Activated T-cell treated with anti-CD3 and anti-CD28 coated beads, Interleukin-2, amount 50 U/mL, for 1 hour (primary cell): ENCODE results near the gene SMCO2.
A peak's percentile ranks its signal among the peaks of the same experiment; 100 is the strongest.

Experiments used
- DNase-seq: peaks from one replicate; pipeline ENCODE4 v3.0.0-alpha.2; 2020

The SMCO2 gene

DNA sequence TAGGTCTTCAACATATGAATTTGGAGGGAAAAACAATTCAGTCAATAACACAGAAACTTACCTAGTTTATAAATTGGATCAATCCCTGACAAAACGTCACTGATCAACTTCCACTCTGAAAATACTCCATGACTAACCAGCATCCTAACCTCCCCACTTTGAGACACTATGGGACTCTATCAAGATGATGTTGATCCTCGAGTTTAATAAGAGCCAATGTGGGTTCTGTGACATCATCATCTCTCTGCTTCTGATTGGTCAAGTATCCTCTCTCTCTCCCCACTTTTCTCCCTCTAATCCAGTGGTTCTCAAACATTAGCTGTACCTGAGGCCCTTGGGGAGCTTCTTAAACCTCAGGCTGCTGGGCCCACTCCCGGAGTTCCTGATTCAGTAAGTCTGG, at the start of gene SMCO2:
Gene SMCO2 (plus strand): TSS at position 301 of the 400 bp plus-strand sequence. CDS start 23,896 bp downstream, outside the sequence.
- no peak for DNase-seq

DNA sequence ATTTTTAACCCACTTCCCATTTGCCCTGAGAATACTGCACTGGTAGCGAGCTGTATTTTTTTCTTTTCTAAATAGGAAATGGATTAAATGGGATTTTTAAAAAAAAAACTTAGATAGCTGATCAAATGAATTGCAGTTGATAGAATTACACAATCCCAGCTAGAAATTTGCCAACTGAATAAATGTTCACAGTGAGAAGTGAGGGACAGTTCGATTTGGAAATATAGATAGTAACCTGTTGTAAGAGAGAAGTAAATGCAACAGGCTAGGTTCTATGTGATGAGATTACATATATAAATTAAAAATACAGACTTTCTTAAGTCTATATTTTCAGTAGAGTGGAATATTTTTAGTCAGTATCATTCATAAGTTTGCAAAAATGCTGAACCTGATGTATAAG, 48.1 kb upstream of the SMCO2 start:
- no peak for DNase-seq

DNA sequence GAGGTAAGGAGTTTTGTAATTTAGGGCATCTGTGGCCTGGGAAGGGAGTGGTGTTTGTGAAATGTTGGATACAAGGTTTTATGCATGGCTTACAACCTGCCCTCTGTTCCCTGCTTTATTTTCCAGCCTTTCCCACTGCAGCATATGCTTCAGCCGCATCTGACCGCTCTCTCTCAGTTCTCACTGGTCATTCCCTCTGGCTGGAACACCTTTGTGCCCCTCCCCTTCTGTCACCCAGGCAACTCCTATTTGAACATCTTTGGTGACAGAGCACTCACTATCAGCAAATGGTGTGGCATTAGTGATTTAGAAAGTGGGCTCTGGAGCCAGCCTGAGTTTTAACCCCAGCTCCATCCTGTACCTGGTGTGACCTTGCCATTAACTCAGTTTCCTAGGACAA, 47.5 kb upstream of the SMCO2 start:
- DNase-seq: no peak

DNA sequence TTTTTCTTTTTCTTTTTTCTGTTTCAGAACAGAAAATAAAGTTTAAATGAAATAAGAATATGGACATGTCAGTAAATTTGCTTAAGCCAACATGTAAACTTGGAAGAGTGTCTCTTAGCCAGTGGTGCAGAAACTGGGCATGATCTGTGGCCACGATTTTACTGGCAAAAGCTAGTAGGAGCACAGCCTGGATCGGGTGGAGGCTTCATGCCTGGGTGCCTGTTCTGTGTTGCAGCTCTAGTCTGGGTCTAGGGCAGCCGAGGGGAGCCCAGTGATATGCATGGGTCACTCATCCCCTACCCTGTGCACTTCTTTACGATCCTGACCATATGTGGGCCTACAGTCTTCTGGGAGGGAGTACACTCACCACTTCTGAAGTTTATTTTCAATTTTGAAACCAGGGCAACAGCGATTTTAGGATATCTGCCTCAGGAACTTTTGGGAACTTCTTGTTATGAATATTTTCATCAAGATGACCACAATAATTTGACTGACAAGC, 45.6 kb upstream of the SMCO2 start:
- no peak for DNase-seq

DNA sequence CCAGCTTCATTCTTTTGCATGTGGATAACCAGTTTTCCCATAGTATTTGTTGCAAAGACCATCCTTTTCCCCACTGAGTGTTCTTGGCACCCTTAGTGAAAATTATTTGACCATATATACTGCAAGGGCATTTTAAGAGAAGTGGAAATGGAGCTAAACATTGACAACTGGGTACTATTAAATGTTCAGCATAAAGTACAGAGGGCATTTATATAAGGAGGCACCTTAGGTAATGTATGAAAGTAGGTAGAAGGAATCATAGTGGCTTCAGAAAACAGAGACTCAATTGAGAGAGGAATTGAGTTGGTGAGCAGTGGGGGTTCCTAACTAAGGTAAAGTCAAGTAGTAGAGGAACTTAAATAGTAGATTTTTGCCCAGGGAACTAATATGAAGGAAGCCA, 34.5 kb upstream of the SMCO2 start:
- DNase-seq: no peak

DNA sequence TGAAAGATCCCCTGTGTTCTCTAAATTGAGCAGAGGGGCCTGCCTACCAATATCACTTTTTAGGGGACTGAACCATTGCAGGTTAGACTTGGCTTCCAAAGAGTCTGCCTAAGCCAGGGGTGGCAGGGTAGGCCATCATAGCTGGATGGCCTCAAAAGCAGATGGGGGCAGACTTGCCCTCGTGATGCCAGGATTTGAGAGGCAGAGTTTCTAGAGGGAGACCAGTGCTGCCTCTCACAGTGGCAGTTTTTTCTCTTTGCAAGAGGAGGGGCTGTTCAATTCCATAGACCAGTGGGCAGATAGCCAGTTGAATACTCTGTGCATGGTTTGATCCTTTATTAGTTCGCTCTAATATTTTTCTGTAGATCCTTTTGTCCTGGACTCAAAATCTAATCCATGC, 23.8 kb upstream of the SMCO2 start:
- DNase-seq: no peak

DNA sequence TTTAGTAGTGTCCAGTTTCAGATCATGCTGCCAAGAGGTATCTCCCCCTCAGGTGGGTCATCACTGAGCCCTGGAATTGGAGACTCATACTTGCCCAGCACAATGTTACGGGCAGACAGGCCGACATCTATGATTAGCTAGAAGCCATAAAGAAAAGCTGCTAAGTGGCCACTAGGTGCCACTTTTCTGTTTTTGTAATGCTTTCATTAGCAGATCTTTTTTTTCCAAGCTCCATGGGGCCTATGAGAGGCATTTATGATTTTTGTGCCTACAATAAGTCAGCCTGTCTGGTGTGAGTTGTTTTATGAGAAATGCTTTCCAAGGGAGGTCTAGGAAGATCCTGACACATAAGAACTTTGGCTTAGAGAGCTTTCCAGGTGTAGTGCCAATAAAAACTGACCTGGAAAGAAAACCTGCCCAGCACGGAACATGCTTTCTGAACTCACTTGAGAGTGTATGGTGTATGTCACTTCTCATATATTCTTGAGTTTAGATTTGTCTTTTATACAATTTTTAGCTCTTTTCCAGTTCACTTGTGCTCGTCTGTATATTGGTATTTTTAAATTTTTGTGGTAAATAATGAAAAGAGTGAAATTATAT, 21.8 kb upstream of the SMCO2 start:
- no peak for DNase-seq

DNA sequence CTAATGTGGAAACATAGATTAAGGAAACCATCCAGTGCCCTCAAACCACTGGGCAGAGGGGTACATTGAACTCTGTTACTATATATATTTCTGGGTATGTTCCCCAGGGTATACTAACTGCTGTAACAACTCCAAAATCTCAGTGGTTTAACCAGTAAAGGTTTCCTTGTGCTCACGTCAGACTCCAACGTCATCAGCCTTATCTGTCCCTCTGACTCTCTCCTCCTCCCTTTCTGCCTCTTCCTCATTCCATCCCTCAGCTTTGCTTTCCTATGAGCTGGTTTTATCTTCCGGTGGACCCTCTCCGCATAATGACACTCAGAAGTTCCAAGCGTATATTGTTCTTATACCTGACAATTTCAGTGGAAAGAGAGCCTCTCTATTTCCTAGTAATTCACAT, 21.2 kb upstream of the SMCO2 start:
- no peak for DNase-seq

DNA sequence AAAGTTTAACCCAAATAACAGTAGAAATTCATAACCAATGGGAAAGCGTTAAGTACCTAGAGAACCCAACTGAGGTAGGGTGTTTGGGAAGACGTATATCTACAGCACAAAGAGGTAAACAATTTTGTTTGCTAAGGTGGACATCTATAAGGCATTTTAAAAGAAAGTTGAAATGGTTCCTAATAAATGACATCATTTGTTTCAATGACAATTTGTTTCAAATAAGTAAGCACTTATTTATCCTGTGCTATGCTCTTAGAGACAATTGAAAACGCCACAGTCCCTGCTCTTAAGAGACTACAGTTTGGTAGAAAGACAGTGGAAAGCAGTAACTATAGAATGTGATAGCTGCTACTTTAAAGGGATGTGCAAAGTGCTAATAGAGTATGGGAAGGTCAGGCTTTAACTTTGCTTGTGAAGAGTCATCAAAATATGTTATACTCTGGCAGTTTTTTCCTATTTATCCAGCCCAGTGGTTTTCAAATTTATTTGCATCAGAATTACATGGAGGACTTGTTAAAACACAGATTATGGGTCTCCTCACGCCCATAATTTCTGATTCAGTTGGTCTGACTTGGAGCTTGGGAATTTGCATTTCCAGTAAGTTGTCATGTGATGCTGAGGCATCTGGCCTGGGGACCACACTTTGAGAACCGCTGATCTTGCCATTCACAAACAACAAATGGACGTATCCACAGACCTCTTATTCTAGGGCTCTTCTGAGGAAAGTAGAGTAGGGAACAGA, 19.6 kb upstream of the SMCO2 start:
- DNase-seq: no peak

DNA sequence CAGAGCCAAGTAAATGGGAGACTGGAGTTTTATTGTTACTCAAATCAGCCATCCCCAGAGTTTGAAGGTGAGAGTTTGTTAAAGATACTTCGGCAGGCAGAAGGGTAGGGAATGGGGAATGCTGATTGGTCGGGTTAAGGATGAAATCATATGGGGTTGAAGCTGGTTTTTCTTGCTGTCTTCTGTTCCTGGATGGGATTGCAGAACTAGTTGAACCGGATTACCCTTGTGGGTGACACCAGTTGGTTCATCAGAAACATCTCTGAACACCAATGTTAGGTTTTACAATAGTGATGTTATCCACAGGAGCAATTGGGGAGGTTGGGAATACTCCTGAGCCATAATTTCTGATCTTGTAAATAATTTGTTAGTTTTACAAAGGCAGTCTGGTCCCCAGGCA, 18.7 kb upstream of the SMCO2 start:
- no peak for DNase-seq

DNA sequence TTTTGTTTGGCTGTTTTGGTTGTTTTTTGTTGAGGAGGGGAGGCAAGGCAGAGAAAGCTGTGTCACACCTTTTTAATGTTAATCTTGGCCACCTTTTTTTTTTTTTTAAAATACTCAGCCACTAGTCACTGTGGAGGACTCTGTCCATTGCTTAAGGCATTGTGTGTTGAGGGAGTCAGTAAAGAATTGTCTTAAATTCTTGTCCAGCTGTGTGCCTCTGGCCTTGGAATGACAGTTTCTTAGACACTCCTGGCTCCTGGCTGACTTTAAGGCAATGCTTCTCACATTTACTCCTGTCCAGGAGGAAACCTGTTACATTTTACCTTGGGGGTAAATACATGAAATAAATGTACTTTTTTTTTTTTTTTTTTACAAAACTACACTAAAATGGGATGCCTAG, 18.1 kb upstream of the SMCO2 start:
- DNase-seq: no peak

DNA sequence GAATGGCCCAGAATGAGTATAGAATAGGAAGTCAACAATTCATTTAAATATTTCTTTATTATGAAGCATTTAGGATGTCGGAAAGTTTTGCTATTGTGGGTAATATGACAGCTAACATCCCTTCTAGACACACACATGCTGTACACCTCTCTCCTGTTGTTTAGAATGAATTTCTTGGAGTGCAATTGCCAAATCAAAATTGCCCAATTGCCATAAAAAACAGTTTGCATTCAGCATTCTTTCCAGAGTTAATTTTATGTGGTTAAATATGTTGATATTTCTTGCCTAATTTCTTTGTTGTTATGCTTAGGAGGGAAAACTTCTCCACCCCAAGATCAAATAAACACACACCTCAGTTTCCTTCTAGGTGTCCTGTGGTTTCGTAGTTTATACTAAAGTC, 16.9 kb upstream of the SMCO2 start:
- no peak for DNase-seq

DNA sequence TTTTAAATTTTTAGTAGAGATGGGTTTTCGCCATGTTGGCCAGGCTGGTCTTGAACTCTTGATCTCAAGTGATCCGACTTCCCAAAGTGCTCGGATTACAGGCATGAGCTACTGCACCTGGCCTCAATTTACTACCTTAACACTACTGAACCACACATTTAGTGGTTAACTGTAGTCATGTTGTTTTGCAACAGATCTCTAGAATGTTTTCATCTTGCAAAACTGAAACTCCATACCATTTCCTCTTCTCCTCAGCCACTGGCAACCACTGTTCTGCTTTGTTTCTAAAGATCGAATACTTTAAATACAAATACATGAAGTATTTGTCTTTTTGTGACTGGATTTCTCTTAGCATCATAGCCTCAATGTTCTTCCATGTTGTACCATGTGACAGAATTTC, 15.4 kb upstream of the SMCO2 start:
- DNase-seq: no peak

DNA sequence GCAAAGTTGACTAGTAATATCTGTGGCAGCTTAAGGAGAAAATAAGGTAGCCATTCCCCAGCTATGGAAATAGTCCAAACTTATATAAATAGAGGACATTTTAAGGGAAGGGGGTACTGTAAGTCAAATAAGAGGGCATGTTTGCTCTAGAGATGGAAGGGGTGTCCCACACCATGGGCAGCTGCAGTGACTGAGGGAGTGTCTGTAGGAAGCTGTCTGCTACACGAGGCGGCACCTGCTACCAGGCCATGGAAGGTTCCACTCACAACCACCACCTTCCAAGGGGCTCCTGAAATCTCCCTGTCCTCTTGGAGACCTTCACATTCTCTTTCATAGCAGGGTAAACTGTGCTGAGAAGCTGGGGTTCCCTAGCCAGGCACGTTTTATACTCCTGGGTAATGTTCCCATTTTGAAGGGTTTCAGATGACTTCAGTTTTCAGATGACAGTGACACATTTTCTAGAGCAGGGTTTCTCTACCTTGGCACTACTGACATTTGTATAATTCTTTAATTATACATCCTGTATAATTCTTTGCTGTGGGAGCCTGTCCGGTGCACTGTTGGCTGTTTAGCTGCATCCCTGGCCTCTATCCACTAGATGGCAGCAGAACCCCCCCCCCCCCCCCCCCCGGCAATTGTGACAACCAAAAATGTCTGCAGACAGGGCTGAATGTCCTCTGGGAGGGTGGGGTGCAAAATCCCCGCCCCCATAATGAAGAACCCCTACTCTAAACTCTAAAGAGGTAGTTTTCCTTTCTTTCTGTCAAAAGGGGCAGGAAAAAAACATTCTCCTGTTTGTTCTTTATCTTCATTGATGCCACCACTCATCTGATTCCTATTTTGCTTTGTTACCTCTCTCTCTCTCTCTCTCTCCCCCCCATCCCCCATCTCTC, 11.6 kb upstream of the SMCO2 start:
- peak; percentile 17 for DNase-seq

DNA sequence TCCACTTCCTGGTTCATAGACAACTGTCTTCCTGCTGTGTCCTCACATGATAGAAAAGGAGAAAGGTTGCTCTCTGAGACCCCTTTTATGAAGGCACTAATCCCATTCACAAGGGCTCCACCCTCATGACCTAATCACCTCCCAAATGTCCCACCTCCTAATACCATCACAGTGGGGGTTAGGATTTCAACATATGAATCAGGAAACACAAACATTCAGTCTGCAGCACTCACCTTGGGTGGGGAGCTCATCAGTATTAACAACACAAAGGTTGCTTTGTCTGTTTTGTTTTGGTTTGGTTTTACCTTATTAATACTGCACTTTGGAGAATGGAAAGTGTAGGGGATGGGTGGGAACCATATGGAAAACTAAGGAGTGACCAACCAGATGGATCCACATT, 10.5 kb upstream of the SMCO2 start:
- no peak for DNase-seq

DNA sequence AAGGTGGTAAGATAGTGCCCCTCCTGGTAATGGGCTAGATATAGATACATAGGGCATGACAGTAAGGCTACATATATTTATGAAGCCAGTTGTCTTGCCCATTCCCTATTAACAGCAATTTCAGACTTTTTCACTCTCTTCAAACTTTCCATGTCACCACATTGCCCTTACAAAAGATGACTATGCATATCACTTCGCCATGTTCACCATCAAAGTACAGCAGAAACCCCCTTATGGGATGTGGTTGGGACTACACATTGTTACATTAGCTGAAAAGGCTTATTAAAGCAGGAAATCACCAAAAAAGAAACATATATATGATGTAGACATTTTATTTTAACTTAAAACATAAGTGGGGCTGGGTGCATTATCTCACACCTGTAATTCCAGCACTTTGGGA, 9.8 kb upstream of the SMCO2 start:
- DNase-seq: no peak

DNA sequence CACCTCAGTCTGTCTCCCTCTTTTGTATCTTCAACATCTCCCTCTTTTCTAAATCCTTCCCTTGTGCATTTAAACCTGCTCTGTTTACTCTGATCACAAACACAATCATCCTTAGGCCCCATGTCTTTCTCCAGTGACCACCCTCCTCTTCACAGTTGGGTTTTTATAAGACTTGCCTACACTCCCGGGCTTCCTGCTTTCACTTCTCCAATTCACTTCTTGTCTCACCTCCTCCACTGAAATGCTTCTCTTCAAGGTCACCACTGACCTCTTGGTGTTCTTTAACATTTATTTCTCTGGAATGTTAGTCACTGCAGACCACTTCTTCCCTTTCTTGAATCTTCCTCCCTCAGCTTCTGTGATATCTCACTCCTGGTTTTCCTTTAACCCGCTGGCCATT, 8.7 kb upstream of the SMCO2 start:
- DNase-seq: no peak

DNA sequence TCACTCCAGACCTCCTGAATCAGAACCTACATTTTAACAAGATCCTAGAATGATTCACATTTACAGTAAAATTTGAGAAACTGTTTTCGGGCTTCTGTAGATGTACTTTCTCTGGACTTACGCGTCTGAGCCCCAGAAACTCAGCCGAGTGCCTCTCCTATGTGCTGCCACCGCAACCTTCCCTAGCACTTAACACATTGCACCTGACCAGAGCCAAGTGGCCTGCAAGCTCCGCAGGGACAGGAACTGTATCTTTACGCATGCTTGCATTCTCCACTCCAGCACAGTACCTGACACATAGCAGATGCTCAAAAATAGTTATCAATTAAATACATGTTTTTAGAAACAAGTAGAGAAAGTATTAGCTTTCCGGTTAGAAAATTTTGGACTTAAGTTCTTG, 1.2 kb downstream of the SMCO2 start:
- DNase-seq: no peak

DNA sequence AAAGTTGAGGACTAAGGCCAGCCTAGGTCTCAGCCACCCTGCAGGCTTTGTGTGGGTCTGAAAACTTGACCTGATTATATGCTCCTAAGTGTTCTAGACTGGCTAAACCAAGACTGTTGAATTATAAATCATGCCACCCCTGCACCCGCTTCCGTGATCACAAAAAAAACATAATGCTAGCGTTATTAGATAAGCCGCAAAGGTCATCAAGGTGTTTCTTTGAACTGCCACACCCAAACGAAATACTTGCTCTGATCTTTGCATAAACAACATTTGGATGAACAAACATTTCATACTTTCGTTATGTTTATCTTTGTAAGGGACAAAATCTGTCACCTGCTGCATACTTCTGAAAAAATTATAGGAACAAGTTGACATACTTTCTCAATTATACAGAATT, 2.5 kb downstream of the SMCO2 start:
- DNase-seq: no peak

DNA sequence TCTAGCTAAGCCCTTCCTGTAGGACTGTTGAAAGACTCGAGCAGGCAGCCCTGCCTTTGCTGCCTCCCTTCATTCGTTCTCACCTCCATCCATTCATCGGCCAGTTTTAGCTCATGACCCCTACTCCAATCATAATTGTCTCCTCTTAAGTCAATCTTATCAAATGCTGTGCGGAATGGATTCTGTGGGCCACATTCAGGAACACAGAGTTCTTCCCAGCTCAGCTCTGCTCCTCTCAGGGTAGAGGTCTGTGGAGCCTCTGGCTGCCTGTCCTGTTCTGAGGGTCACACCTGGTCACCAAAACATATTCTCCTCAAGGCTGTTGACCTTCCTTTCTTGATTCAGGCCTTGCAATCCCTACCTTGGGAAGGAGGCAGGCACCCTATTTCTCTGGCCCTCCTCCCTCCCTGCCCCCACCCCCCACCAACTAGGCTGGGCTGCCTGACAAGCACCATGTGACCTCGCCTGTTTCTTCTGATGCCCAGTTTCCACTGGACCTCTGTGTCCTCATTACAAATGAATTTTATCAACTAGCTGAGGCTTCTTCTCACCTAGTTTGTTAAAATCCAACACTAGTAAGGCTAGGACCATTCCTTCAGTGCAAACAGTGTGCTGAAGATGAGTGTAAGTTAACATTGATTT, 3.5 kb downstream of the SMCO2 start:
- DNase-seq: no peak

DNA sequence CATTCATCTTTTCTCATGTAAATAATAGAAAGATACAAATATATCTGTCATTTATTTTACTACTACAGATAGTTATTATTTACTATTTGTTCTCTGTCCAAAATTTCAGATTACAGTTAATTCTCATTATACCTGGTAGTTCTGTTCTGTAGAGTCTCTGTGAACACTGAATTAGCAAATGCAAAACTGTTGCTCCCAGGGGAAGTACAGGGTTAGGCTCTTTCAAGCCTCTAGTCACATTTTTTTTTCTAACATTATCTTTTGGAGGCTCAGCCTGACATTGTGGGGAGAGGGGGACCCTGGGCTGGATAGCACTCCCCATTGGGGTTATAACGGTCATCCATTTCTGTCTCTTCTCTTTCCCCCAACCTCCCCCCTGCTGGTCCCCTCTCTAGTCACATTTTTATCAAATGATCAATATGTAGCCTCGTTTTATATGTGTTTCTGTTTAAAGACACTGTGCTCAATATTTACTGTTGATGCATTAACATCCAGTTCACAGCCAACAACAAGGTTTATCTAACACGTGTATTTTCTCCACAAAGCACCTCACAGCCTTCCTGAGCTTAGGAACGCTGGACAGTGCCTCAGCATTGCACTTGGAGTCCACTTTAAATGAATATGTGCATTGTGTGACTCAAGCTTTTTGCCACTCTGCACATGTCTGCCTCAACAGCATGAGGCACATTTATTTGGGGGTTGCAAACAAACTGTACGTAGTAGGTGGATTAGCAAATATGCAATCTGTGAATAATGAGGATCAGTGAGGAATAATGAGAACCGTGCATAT, 4.7 kb downstream of the SMCO2 start:
- DNase-seq: no peak

DNA sequence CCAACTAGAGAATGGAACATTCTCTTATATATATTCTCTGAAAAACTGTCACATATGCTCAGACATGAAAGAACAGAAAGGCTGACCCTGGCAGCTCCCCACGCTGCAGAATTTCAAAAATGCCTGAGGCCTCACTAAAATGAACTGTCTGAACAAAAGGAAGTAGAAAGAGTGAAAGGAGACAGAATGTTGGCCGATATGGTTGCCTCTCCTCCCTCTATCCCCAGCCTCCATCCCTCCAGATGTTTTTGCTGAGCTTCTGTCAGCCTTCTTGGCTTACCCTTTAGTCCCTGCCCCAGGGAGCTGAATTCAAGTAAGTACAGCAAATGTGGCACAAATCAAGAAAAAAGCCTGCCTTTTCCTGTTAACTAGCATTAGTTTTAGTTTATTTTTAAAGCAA, 6.9 kb downstream of the SMCO2 start:
- DNase-seq: no peak
